HG03565 (cell line): ENCODE measurements around the gene FNDC3A.
"Not testable (repeated sequence)": the region's sequence is repeated elsewhere in the genome, so short reads cannot be mapped to it uniquely, and the experiment has no call there.

Source experiments
- ATAC-seq: cut with Tn5 transposase; IDR thresholded peaks from one replicate; pipeline ENCODE4 v1.9.1; 2021; ENCODE audit warnings: mild to moderate bottlenecking, moderate library complexity; ENCODE audit not compliant: unreplicated experiment

FNDC3A gene

DNA sequence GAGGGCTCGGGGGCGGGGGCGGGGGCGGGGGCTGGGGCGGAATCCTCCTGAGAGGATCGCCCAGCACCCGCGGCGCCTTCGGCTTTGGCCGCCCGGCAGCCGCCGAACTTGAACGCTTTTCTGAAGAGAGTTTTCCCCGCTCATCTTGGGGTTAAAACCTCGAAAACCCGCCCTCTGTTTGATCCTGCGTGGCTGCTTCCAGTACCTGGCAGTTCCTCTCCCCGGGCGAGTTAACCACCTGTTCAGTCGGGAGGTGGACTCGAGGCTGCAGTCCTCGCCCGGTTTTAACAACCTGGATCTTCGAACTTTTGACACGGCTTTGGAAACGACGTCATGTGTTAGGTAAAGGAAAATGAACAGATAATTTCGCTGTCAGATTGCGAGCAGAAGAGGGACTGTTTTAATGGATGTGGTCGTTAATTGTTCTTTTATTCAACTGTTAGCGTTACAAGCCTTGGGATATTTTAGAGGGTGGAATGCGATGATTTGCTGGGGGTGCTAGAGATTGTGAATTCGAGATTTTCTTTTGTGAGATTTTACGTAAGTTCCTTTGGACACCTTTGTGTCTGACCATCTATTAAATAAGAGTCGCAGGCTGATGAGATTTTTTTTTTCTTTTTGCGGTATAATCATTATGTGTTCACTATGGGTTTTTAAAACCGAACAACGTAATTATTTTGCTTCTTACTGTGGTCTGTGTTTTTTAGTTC is 1.0 kb downstream of the FNDC3A start:
- no peak for ATAC-seq

DNA sequence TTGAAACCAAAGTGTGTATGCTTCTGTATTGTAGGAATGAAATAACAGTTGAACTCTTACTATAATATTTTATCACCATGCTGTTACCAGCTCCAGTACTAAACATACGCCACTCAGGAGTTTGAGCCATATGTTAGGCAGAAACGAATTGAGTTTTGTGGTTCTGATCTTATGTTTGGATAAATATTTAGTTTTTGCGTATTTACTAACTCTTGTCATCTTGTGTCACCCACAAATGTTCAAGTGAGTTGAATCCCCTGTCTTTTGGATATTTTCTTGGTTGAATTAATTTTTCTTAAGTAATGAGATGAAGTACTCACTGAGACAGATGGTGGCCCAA is 1.5 kb downstream of the FNDC3A start:
- ATAC-seq = no peak

DNA sequence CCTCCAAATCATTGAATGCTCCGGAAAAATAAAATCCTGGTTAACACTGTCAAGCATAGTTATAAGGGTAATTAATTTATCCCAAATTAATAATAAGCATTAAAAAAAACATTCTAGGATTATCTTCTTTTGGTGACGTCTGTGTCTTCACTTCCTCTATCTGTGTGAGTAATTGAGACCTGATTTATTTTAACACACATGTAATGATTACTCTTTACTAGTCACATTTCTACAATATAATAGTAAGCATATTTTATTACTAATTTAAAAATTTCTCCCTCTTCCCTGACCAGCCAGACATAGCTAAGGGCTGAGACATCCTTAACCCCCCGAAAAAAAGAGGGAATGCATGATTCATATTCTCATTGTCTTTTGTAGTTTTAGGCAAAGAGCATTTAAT is 2.3 kb downstream of the FNDC3A start:
- no peak for ATAC-seq

DNA sequence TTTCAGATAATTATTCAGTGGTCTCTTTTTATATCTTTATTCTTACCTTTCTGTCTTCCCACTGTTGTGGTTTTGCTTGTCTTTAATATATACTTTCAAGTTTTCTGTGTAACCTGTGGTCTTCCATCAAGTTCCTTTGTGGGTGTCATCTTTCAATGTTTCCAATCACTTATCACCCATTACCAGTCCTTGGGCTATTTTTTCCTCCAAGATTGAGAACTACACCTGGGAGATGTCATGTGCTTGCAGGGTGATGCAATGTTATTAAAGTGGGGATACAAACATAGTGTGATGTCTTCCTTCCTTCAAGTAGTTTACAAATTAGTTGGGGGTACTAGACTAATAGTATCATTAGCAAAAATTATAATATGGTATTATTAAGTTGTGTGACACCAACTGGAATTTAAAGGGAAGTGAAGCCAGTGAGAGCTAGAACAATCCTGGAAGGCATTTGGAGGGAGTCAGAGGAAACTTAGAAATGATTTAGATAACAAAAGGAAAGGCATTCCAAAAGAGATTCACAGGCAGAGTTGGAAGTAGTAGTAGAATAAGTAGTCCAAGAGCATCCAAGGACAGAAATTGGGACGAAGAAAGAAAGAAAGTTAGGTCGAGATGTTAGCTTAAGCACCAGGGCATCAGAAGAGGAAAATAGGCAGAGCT is 3.4 kb downstream of the FNDC3A start:
- no peak for ATAC-seq

DNA sequence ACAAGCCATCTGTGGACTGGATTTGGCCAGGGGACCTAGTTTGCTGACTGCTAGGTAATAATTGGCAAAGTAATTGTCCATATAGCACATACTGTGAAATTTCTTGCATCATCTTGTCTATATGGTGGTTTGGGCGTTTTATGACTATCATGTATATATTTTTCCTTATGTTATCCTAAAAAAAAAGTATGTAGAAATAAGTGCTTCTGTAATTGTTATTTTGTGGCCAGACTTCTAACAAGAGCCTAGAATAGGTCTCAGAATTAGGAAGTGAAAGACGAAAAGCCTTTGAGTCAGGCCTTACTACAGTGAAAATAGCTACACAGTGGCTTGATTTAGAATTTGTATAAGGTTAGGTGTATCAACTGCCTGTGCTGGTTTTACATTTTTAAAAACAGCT is 4.2 kb downstream of the FNDC3A start:
- ATAC-seq = peak; percentile 44

DNA sequence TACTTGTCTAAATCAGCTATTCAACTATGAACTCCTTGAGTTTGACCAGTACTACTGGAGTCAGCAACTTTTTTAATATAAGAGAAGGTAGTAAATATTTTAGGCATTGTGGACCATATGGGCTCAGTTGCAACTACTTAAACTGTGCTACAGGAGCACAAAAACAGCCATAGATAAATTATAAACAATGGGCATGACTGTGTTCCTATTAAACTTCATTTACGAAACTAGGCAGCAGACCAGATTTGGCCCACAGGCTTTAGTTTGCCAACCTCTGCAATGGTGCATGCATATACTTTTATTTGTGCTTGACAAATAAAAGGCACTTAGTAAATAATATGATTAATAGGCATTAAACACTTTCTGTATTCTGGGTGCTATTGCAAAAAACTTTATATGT is 7.6 kb downstream of the FNDC3A start:
- no peak for ATAC-seq

DNA sequence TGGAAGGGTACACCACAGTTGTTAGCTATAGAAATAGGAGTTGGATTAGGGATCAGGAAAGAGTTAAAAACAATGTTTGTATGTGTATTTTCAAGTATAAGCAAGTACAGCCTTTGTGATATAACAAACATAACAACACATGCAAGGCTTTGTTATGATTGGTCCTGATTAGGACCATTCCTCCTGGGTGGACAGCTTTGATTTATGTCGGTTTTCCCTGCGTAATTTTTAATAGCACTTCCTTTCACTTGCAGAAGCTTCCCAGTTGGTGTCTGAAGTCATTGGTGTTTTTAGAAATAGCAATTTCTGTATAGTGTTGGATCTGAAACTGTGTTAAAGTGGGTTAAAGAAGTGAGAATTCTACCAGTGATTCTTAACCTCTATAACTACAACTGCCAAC is 10.0 kb downstream of the FNDC3A start:
- no peak for ATAC-seq

DNA sequence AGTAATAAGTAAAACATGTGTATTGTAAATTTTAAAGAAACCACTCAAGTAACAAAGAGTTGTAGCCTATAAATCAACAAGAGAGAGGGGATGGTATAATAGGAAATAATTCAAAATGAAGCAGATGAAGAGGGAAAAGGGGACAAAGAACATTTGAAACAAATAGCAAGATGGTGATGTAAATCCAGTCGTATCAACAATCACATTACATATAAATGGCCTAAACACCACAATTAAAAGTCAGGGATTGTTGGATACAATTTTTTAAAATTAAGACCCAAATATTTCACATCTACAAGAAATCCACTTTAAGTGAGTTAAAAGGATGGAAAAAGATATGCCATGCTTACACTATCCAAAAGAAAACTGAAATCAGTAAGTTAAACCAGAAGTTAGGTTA is 15.2 kb downstream of the FNDC3A start:
- no peak for ATAC-seq

DNA sequence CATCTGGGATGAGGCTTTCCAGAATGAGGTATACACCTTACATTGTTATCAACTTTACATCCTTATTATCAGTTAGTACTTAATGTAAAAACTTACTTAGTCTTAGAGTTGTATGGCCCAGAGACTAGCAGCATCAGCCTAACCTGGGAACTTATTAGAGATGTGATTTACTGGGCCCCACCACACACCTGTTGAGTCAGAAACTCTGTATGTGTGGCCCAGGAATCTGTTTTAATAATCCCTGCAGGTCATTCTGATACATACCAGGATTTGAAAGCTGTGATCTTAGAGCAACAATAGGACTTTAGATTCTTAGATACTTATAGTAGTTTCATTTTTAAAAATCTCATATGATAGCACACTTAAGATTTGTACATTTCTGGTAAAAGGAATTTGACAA is 17.4 kb downstream of the FNDC3A start:
- ATAC-seq = no peak

DNA sequence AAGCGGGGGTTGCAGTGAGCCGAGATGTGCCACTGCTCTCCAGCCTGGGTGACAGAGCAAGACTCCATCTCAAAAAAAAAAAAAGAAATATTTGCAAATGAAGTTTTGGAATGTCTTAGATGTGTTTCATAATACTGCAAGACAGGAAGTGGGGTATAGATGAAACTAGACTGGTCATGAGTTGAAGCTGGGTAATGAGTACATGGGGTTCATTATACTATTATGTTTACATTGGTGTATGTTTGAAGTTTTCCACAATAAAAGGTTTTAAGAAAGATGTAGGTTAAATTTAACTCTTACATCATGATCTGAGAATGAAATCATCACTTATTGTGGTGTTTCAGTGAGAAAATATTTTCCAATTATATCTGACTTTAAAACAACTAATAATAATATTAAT is 19.0 kb downstream of the FNDC3A start:
- ATAC-seq = peak; percentile 89

DNA sequence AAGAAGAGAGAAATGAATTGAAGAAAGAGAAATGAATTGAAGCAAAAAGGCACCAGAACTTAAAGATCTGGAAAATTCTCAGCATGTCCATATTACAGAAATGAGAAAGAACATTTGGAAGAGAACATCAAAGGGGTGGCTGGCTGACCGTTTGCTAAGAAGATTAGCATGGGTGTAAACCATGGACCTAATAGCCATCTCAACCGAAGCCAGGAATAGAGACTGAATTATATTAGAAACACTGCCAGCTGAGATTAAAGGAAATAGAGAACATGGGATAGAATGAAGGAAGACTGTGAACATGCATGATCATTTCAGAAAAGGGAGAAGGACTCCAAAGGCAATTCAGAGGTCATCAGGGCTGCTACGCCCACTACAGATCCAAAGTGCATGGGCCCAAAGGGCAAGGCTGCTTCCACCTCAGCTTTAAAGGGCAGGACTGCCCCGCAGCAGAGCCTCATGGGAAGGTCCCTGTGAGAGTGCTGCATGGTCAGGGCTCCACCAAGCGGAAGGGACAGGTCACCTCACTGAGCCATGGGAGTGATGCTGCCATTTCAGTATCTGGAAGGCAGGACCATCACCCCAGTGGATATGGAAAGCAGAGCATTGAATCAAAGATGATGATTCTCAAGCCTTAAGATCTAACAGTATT is 23.1 kb downstream of the FNDC3A start:
- ATAC-seq = no peak

DNA sequence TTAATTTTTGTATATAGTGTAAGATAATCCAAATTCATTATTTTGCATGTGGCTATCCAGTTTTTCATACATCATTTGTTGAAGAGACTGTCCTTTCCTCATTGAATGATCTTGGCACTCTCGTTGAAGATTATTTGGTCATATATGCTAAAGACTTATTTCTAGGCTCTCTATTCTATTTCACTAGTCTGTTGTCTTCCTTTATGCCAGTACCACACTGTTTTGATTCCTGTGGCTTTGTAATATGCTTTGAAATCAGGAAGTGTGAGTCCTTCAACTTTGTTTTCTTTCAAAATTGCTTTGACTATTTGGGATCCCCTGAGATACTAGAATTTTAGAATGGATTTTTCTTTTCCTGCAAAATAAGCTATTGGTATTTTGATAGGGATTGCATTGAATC is 24.5 kb downstream of the FNDC3A start:
- no peak for ATAC-seq

DNA sequence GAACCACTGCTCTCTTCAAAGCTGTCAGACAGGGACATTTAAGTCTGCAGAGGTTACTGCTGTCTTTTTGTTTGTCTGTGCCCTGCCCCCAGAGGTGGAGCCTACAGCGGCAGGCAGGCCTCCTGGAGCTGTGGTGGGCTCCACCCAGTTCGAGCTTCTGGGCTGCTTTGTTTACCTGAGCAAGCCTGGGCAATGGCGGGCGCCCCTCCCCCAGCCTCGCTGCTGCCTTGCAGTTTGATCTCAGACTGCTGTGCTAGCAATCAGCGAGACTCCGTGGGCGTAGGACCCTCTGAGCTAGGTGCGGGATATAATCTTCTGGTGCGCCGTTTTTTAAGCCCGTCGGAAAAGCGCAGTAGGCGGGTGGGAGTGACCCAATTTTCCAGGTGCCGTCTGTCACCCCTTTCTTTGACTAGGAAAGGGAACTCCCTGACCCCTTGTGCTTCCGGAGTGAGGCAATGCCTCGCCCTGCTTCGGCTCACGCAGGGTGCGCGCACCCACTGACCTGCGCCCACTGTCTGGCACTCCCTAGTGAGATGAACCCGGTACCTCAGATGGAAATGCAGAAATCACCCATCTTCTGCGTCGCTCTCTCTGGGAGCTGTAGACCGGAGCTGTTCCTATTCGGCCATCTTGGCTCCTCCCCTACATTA is 43.4 kb downstream of the FNDC3A start:
- not testable (repeated sequence) for ATAC-seq

DNA sequence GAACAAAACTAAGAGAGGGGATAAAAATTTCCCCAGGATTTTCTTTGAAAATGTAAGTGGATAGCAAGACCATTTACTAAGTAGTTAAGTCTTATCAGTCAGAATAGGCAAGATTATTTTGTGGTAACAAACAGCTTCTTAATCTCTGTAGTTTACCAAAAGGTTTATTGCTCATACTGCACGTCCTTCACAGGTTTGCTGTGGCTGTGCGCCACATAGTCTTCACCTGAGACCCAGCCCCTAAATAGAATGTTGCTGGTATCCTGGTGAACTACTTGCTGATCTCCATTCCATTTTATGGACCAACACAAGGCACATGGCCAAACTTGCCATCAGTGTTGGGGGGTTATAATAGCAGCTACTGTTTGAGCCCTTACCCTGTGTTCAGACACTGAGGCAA is 44.6 kb downstream of the FNDC3A start:
- ATAC-seq = no peak

DNA sequence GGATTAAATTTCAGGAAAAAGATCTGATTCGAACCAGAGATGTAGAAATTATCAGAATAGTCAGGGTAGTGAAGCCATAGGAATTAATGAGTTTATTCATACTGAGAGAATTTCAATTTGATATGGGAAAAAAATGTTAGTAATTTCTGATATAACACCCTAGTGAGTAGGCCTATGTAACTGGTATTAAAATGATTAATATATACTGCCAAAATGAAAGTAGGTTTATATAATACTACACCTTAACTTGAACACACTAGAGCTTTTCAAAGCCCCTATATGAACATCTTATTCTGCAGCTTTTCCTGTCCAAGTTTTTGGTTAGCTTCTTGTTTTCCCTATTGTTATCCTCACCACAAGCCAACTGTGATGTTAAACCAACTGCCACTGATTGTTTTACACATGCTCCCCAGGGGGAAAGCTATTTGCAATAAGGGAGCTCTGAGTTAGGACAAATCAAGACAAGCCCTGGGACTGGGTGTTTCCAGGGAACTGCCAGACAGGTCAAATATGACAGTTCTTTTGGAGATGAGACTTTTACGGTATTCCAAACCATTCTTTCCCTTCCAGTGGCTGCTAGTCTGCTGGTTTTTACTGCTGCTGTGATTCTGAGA is 45.3 kb downstream of the FNDC3A start:
- ATAC-seq = no peak

DNA sequence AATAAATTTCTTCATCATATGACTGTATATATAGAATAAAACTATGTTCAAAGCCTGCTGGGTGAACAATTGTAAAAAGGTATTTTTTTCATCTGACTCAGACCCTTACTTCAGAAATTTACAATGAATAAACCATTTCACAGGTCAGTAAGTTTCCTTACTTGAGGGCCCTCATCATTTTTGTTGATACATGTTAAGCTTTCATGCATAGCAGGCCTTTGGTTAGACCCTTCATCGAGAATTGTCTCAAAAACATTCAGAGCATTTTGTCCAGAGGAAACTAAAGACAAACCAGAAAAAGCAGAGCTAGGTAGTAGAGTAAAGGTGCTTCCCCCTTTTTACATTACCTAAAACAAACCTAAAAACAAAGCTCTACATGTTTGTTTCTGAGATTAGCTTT is 46.2 kb downstream of the FNDC3A start:
- no peak for ATAC-seq

DNA sequence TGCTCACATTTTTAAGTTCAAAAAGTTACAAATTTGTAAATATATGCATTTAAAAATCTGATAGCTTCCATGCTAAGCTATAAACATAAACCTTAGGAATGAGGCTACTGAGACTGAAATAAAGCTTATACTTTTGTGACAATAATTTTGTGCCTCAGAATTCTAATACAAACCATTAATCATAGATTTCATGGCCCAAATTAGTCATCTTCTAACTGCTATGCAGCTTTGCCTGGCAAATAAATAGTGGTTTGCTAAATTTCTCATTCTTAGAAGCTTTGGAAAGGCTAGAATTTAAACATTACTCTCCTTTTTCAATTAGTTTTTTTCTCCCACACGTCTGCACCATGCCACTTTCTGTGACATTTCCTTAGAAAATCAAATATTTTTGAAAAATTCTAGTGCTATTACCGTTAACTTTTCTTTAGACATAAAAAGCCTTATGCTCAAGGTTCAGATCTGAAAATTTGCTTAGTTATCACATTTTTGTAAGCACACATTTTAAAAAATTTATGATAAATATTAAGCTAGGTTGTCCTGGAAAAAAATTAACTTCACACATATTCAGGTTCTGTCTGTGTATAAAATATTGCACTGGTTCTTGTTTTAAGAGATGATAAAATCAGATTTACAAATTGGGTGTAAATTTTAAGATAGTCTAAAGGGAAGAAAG is 46.9 kb downstream of the FNDC3A start:
- no peak for ATAC-seq

DNA sequence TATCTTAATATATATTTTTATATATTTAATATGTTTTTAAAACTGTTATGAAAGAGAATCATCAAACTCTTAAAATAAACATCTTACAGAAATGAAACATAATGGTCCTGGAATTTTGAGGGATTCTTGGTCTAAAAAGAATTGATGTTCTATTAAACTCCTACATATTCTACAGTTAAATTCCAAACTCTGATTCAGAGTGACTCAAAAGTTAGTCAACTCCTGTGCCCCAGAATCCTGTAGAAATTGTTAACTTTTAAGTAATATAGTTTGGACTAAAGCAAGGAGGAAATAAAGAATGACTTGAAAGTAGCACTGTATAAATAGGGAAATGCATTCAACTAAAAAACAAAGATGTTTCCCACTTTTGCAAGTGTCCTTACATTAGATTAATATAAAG is 47.7 kb downstream of the FNDC3A start:
- no peak for ATAC-seq

DNA sequence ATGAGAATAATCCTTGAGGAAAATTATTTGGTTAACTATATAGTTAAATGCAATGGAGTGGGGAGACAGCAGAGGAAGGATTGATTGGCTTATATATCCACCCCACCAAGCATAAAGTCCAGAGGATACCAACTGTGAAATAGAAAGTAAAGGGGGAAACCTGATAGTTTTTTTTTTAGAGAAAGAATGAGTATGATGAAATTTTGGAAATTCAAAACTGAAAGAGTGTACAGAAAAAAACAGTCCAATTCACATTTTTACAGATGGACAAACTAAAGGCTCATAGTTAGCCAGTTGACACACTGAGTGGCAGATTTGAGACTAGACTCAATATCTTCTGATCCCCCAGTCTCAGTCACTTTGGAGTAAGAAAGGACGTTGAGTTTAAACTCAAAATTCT is 51.1 kb downstream of the FNDC3A start:
- ATAC-seq = no peak

DNA sequence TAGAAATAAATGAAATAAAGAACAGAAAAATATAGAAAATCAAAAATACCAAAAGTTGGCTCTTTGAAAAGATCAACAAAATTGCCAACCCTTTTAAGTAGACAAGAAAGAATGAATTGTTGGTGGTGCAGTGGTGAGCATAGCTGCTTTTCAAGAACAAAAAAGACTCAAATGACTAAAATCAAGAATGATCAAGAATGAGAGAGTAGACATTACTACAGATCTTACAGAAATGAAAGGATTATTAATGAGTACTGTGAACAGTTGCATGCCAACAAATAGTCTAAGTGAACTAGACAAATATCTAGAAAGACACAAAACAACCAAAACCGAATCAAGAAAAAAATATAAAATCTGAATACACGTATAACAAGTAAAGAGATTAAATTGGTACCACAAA is 53.9 kb downstream of the FNDC3A start:
- no peak for ATAC-seq

DNA sequence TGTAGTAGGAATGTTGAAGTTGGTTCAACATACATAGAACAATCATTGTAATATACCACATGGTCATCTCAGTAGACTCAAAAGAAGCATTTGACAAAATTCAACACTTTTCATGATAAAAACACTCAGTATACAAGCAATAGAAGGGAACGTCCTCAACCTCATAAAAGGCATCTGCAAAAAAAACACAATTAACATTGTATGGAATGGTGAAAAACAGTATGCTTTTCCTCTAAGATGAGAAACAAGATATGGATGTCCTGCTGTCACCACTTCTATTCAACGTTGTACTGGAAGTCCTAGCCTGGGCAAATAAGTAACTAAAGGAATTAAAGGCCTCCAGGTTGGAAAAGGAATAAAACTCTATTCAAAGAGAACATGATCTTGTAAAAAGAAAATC is 54.5 kb downstream of the FNDC3A start:
- ATAC-seq = no peak
